ENCODE data around the gene PDGFB.

Gene PDGFB

DNA sequence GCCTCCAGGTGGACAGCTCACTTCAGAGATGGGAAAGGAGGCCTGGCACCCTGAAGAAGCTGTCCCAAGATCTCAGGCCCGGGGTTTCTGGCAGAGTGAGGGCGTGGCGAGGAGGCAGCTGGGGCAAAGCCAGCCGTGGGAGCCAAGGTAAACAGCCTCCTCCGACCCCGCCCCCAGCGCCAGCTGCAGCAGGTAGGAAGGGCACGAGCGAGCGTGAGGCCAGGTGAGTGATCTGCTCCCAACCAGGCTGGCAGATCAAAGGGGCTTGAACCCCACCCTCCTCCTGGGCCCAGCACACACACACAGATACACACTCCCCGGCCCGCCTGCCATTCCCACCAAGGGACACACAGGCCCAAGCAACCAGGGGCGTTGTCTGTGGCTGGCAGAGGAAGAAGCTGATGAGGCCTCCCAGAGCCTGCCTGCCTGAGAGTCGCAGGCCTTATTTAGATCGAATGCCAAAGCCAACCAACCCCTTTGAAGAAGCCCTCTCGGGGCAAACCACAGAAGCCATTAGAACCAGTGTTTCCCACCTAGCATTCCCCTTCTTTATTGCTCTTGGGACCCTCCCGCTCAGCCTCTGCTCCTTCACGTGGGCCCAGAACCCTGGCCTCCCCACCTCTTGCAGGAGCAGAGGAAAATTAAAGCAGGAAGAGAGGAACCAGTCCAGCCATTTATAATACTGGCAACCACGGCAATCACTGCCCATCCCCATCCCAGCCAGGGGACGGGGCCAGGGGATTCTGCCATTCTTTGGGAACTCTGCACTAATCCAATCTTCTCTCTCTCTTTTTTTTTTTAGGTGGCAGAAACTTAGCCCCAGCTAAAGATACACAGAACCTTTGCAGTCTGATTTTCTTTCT lies 5.0 kb downstream of the PDGFB start:
- peaks cover 0 to 52% of the 10 kb centered on the region in 2 experiments for H3K36me3 ChIP-seq (ENCODE audit: control insufficient read depth in 1 of 2, insufficient read depth in 2 of 2, low read depth in 1 of 2, low read length in 2 of 2)
- H2BK5ac ChIP-seq (ENCODE audit: low read depth, low read length, poor library complexity, severe bottlenecking) = no peak overlapping the region
- no peak overlapping the region for H4K91ac ChIP-seq (ENCODE audit: low read length)
- peak overlapping the region; percentile 60 for H2BK15ac ChIP-seq (ENCODE audit: low read depth, poor library complexity, severe bottlenecking)
- H4K8ac ChIP-seq (ENCODE audit: low read length) = no peak overlapping the region
- no peak overlapping the region for H3K4me3 ChIP-seq (ENCODE audit: insufficient read depth in 1 of 2, low read depth in 1 of 2, low read length in 2 of 2)
- H3K18ac ChIP-seq (ENCODE audit: low read depth in 1 of 2, low read length in 2 of 2) = peak overlapping the region in 1 of 2 experiments; percentile 48
- peak overlapping the region; percentile 17 for H3K27ac ChIP-seq (ENCODE audit: low read length, poor library complexity, severe bottlenecking)
- H2BK12ac ChIP-seq (ENCODE audit: low read length in 2 of 2) = peak overlapping the region; percentile 72 to 85
- H3K4ac ChIP-seq (ENCODE audit: low read depth in 1 of 2, low read length in 2 of 2) = no peak overlapping the region
- no peak overlapping the region for H2AK5ac ChIP-seq (ENCODE audit: low read length, severe bottlenecking)
- no peak overlapping the region for H3K4me2 ChIP-seq (ENCODE audit: low read length, poor library complexity, severe bottlenecking)
- 90% methylated on average over 20 of the region's 20 CpGs for WGBS
- peaks cover 0 to 79% of the 10 kb centered on the region in 2 experiments for H3K27me3 ChIP-seq (ENCODE audit: control insufficient read depth in 1 of 2, insufficient read depth in 1 of 2, low read length in 2 of 2)
- H3K4me1 ChIP-seq (ENCODE audit: control insufficient read depth, insufficient read depth, low read depth, low read length) = peaks cover 61% of the 10 kb centered on the region
- no peak overlapping the region for H2AFZ ChIP-seq (ENCODE audit: low read depth, low read length)
- peak overlapping the region; percentile 29 for H2BK120ac ChIP-seq (ENCODE audit: low read depth, low read length)
- H3K23ac ChIP-seq (ENCODE audit: low read length in 2 of 2) = no peak overlapping the region
- H3K14ac ChIP-seq (ENCODE audit: low read length in 2 of 2) = no peak overlapping the region
- DNase-seq = no peak
- H3K9ac ChIP-seq (ENCODE audit: low read length) = no peak overlapping the region
- peaks cover 19% of the 10 kb centered on the region for H3K79me1 ChIP-seq (replicated peaks; ENCODE audit: low read length, poor library complexity, severe bottlenecking)
- H3K9me3 ChIP-seq (ENCODE audit: control insufficient read depth, low read length) = no peaks in the 10 kb centered on the region

DNA sequence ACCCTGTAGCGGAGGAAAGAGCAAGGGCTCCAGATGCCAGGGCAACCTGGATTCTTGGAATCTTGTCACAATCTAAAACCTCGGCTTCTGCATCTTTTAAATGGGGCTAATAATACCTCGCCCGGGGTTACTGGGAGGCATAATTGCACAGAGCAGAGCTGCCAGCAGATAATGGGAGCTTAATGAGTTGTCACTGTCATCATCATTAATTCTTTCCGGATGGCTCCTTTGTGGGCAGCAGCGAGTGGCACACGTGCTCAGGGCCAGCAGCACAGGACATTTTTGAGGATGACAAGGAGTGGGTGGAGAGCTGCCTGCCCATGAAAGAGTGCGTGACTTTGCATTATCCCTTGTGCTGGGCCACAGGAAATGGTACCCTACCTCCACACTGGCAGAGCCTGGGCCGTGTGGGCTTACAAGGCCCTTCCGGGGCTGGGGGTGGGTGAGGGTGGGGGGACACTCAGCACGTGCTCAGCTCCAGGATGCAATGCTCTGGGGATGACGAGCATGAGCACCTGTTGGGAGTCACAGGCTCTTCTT lies 5.7 kb downstream of the PDGFB start:
- Histone ChIP-seq H3K18ac (ENCODE audit: low read depth in 1 of 2, low read length in 2 of 2) (no peak overlapping the region), H3K9ac (ENCODE audit: low read length) (no peak overlapping the region), H3K27ac (ENCODE audit: low read length, poor library complexity, severe bottlenecking) (no peak overlapping the region), H4K8ac (ENCODE audit: low read length) (no peak overlapping the region), H2BK15ac (ENCODE audit: low read depth, poor library complexity, severe bottlenecking) (no peak overlapping the region), H3K36me3 (ENCODE audit: control insufficient read depth in 1 of 2, insufficient read depth in 2 of 2, low read depth in 1 of 2, low read length in 2 of 2) (peaks cover 0 to 54% of the 10 kb centered on the region in 2 experiments), H2BK5ac (ENCODE audit: low read depth, low read length, poor library complexity, severe bottlenecking) (no peak overlapping the region), H3K4me1 (ENCODE audit: control insufficient read depth, insufficient read depth, low read depth, low read length) (peaks cover 68% of the 10 kb centered on the region), H4K91ac (ENCODE audit: low read length) (peak overlapping the region; percentile 4), H2AK5ac (ENCODE audit: low read length, severe bottlenecking) (no peak overlapping the region), H3K79me1 (replicated peaks; ENCODE audit: low read length, poor library complexity, severe bottlenecking) (peaks cover 22% of the 10 kb centered on the region), H2AFZ (ENCODE audit: low read depth, low read length) (no peak overlapping the region), H3K14ac (ENCODE audit: low read length in 2 of 2) (no peak overlapping the region), H3K4me2 (ENCODE audit: low read length, poor library complexity, severe bottlenecking) (no peak overlapping the region), H2BK12ac (ENCODE audit: low read length in 2 of 2) (no peak overlapping the region), H3K4ac (ENCODE audit: low read depth in 1 of 2, low read length in 2 of 2) (no peak overlapping the region), H3K23ac (ENCODE audit: low read length in 2 of 2) (no peak overlapping the region), H2BK120ac (ENCODE audit: low read depth, low read length) (no peak overlapping the region), H3K9me3 (ENCODE audit: control insufficient read depth, low read length) (no peaks in the 10 kb centered on the region), H3K4me3 (ENCODE audit: insufficient read depth in 1 of 2, low read depth in 1 of 2, low read length in 2 of 2) (no peak overlapping the region), H3K27me3 (ENCODE audit: control insufficient read depth in 1 of 2, insufficient read depth in 1 of 2, low read length in 2 of 2) (peaks cover 0 to 84% of the 10 kb centered on the region in 2 experiments)
- no peak for DNase-seq
- 94% methylated on average over 12 of the region's 12 CpGs for WGBS

DNA sequence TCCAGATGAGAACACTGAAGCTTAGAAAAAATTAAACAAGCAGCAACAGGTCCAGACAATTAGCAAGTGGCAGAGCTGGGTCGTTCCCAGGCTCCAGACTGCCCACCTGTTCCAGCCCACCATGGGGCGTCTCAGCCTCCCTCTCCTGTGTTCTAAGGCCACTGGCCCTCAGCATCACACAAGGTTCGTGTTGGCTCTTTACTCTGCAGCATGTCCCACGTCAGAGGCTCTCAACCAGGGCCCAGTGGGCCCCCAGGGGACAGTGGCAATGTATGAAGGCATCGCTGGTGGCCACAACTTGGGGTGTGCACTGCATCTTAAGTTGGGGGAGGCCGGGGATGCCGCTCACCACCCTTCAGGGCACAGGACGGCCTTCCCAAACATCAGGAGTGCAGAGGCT lies 6.2 kb downstream of the PDGFB start:
- H3K27me3 ChIP-seq (ENCODE audit: control insufficient read depth in 1 of 2, insufficient read depth in 1 of 2, low read length in 2 of 2) = peaks cover 0 to 83% of the 10 kb centered on the region in 2 experiments
- no peak overlapping the region for H3K27ac ChIP-seq (ENCODE audit: low read length, poor library complexity, severe bottlenecking)
- H4K8ac ChIP-seq (ENCODE audit: low read length) = no peak overlapping the region
- no peak overlapping the region for H3K18ac ChIP-seq (ENCODE audit: low read depth in 1 of 2, low read length in 2 of 2)
- no peak overlapping the region for H2BK12ac ChIP-seq (ENCODE audit: low read length in 2 of 2)
- H4K91ac ChIP-seq (ENCODE audit: low read length) = no peak overlapping the region
- no peak overlapping the region for H3K4me2 ChIP-seq (ENCODE audit: low read length, poor library complexity, severe bottlenecking)
- peaks cover 23% of the 10 kb centered on the region for H3K79me1 ChIP-seq (replicated peaks; ENCODE audit: low read length, poor library complexity, severe bottlenecking)
- H2AFZ ChIP-seq (ENCODE audit: low read depth, low read length) = no peak overlapping the region
- H3K23ac ChIP-seq (ENCODE audit: low read length in 2 of 2) = no peak overlapping the region
- peaks cover 0 to 58% of the 10 kb centered on the region in 2 experiments for H3K36me3 ChIP-seq (ENCODE audit: control insufficient read depth in 1 of 2, insufficient read depth in 2 of 2, low read depth in 1 of 2, low read length in 2 of 2)
- H3K9ac ChIP-seq (ENCODE audit: low read length) = no peak overlapping the region
- 93% methylated on average over 8 of the region's 8 CpGs for WGBS
- no peak overlapping the region for H2BK120ac ChIP-seq (ENCODE audit: low read depth, low read length)
- peaks cover 69% of the 10 kb centered on the region for H3K4me1 ChIP-seq (ENCODE audit: control insufficient read depth, insufficient read depth, low read depth, low read length)
- H2AK5ac ChIP-seq (ENCODE audit: low read length, severe bottlenecking) = no peak overlapping the region
- H3K9me3 ChIP-seq (ENCODE audit: control insufficient read depth, low read length) = no peaks in the 10 kb centered on the region
- no peak overlapping the region for H3K4me3 ChIP-seq (ENCODE audit: insufficient read depth in 1 of 2, low read depth in 1 of 2, low read length in 2 of 2)
- H3K14ac ChIP-seq (ENCODE audit: low read length in 2 of 2) = no peak overlapping the region
- H2BK5ac ChIP-seq (ENCODE audit: low read depth, low read length, poor library complexity, severe bottlenecking) = no peak overlapping the region
- no peak for DNase-seq
- H3K4ac ChIP-seq (ENCODE audit: low read depth in 1 of 2, low read length in 2 of 2) = no peak overlapping the region
- H2BK15ac ChIP-seq (ENCODE audit: low read depth, poor library complexity, severe bottlenecking) = no peak overlapping the region

DNA sequence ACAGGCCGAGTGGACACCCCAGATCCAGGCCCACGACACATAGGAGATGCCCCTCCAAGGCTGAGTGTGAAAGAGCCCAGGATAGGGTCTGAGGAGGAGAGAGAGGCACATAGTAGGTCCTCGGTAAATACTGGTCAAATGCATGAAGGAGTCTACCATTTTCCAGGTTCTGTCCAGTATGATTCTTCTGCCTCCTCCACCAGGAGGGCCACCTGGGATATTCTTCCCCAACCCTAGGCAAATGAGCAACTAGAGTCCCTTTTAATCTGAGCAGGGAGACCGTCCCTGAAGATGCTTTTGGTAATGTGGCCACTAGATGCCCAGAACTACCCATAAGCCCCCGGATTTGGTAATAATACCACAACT lies 6.7 kb downstream of the PDGFB start:
- Histone ChIP-seq H3K79me1 (replicated peaks; ENCODE audit: low read length, poor library complexity, severe bottlenecking) (peaks cover 27% of the 10 kb centered on the region), H2AFZ (ENCODE audit: low read depth, low read length) (no peak overlapping the region), H4K91ac (ENCODE audit: low read length) (no peak overlapping the region), H2AK5ac (ENCODE audit: low read length, severe bottlenecking) (no peak overlapping the region), H3K9me3 (ENCODE audit: control insufficient read depth, low read length) (no peaks in the 10 kb centered on the region), H3K4me1 (ENCODE audit: control insufficient read depth, insufficient read depth, low read depth, low read length) (peaks cover 69% of the 10 kb centered on the region), H3K4ac (ENCODE audit: low read depth in 1 of 2, low read length in 2 of 2) (no peak overlapping the region), H4K8ac (ENCODE audit: low read length) (peak overlapping the region; percentile 10), H3K27me3 (ENCODE audit: control insufficient read depth in 1 of 2, insufficient read depth in 1 of 2, low read length in 2 of 2) (peaks cover 0 to 83% of the 10 kb centered on the region in 2 experiments), H3K27ac (ENCODE audit: low read length, poor library complexity, severe bottlenecking) (no peak overlapping the region), H2BK5ac (ENCODE audit: low read depth, low read length, poor library complexity, severe bottlenecking) (no peak overlapping the region), H3K4me3 (ENCODE audit: insufficient read depth in 1 of 2, low read depth in 1 of 2, low read length in 2 of 2) (no peak overlapping the region), H2BK120ac (ENCODE audit: low read depth, low read length) (no peak overlapping the region), H3K4me2 (ENCODE audit: low read length, poor library complexity, severe bottlenecking) (no peak overlapping the region), H2BK15ac (ENCODE audit: low read depth, poor library complexity, severe bottlenecking) (peak overlapping the region; percentile 71), H3K14ac (ENCODE audit: low read length in 2 of 2) (no peak overlapping the region), H3K36me3 (ENCODE audit: control insufficient read depth in 1 of 2, insufficient read depth in 2 of 2, low read depth in 1 of 2, low read length in 2 of 2) (peaks cover 0 to 62% of the 10 kb centered on the region in 2 experiments), H3K23ac (ENCODE audit: low read length in 2 of 2) (no peak overlapping the region), H2BK12ac (ENCODE audit: low read length in 2 of 2) (no peak overlapping the region), H3K9ac (ENCODE audit: low read length) (no peak overlapping the region), H3K18ac (ENCODE audit: low read depth in 1 of 2, low read length in 2 of 2) (no peak overlapping the region)
- DNase-seq = no peak
- WGBS = 88% methylated on average over 5 of the region's 5 CpGs

Data from mesenchymal stem cell (in vitro differentiated cells and primary cell).